NCI-H774 (cell line): ENCODE measurements around the gene ZRSR2.
"Not testable (repeated sequence)": the region's sequence is repeated elsewhere in the genome, so short reads cannot be mapped to it uniquely, and the experiment has no call there.

Experiments
- DNase-seq: peaks from one replicate; lab custom pipeline; 2025; lab: John Stamatoyannopoulos, UW

Gene ZRSR2

GRCh38 chrX:15804563-15804962 is 14.3 kb downstream of the ZRSR2 start:
- no peak for DNase-seq

DNA sequence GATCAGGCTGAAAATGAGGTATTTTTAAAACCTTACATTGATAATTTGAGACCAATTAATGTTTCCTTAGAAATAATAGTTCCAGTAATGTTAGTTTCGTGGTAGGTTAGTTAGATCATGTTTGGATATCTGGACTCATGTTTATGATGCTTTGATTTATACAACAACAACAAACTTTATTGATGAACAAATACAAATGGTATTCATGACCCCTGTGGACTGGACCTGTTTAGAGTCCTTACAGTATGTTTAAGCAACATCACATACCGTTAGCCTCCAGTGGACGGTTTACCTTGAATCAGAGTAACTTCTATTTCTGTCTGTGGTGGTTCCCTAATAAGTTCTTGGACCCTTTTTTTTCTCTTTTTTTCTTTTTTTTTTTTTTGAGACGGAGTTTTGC is 18.0 kb downstream of the ZRSR2 start:
- no peak for DNase-seq

GRCh38 chrX:15812192-15812938 is 22.1 kb downstream of the ZRSR2 start:
- DNase-seq: no peak

DNA sequence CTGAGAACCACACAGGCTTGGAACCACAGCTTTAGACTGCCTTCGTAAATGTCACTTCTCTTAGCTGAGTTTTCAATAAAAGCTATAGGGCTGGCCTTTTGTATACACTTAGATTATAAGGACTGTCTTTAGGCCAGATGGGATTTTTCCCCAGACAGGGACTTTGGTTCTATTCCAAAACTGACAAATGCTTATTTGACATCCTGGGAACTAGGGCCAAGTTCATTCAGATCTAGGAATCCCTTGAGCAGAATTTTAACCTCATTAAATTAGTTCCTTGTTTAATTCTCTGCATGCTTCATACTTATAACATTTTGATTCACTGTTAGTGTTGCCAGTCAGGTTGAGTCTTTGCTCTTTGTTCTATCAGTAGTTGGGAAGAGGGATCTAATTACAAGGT is 23.1 kb downstream of the ZRSR2 start:
- no peak for DNase-seq

DNA sequence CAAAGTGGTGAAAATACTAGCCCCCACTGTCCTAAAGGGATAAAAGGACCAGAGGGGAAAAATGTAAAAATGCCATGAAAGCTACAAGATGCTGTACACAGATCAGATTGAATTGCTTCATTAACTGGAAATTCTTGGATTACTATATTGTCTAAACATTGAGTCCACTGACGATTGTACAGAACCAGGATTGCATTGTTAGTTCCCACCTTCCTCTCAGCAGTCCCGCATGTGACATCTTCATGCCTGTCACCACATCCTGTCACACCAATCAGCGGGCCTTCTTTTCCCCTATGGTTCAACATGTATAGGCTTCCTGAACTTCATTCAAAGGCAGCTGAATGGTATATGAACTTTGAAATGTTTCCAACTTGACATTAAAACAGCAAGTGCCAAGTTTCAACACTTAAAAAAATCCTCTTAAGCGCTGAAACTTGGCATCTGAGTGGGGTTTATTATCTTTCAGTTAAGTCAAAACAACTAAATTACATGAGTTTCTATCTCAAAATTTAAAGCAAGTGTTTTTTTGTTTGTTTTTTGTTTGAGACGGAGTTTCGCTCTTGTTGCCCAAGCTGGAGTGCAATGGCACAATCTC is 24.6 kb downstream of the ZRSR2 start:
- no peak for DNase-seq

DNA sequence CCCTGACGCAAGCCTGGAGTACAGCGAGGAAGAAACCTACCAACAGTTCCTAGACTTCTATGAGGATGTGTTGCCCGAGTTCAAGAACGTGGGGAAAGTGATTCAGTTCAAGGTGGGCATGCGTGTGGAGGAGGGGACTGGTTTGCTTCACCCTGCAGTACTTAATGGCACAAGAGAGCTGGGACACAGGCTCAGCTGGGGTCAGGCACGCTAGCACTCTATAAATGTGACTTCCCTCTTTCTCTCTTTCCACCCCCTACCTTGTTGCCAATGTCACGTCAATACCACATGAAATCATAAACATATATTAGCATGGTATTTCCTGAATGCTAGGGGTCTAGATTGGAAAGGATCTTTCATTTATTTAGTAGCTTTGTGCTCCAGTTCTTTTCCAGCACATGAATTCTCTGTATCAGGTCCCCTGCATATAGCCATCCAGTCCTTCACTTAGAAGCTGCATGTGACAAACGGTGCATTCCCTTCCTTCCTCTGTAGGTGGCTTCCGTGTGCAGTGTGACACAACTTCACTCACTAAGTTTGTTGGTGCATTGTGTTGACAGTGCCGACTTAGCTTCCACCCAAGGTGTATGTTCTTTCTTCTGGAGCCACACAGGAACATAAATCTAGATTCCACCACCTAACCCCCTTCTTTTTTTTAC is 25.6 kb downstream of the ZRSR2 start:
- no peak for DNase-seq

GRCh38 chrX:15816438-15816809 is 26.1 kb downstream of the ZRSR2 start:
- no peak for DNase-seq

DNA sequence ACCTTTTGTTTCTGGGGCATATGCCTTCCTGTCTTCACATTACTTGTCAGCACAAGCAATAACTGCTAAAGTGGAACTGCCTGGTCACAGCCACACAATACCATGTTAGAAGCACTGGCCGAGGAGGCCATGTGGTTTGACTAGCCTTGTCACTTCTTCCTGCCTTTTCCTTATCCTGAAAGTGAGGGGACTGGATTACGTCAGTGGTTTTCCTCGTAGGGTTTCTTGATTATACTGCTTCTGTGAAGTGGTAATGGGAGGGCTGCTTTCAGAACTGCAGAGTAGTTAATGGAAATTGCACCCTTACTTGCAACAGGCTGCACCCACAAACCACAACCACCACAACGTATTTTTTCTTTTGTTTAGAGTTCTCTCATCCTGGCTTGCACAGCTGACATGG is 26.6 kb downstream of the ZRSR2 start:
- DNase-seq: no peak

- no peak for DNase-seq
Measured at GRCh38 chrX:15820106-15821073, 30.1 kb downstream of the ZRSR2 start.

- DNase-seq: no peak
Measured at GRCh38 chrX:15822922-15823321, 32.6 kb downstream of the ZRSR2 start.

DNA sequence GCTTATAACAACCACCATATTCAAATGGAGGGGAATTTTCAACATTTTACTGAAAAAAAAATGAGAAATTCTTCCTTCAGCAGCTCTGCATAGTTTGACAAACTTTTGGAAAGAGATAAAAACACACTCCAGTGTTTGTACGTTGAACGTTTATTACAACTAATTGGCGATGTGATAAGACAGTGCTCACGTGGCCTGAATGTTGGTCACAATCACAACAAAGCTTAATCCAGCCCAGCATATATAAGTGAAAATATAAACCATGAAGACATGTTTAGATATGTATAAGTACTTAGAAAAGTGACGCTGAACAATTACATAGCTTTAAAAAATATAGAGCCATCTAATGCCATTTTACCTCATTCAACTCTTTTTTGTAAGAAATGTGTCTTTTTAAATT is 35.7 kb downstream of the ZRSR2 start:
- DNase-seq: no peak

DNA sequence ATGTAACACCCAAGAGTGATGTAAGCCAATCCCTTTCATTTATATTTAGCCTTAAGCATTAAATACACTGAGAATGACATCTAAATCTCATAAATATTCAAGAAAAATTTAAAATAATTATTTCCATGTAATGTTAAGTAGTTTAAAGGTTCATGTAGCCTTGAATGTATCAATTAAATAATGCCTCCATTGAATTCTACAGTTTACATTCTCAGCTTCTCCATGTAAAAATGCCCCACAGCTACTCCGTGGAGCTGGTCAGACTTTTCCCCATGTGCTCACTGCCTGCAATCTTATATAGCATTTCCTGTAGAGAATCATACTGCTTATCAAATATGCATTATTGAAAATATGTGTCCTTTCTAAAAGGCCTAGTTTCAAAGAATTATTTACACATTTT is 38.9 kb downstream of the ZRSR2 start:
- no peak for DNase-seq

DNA sequence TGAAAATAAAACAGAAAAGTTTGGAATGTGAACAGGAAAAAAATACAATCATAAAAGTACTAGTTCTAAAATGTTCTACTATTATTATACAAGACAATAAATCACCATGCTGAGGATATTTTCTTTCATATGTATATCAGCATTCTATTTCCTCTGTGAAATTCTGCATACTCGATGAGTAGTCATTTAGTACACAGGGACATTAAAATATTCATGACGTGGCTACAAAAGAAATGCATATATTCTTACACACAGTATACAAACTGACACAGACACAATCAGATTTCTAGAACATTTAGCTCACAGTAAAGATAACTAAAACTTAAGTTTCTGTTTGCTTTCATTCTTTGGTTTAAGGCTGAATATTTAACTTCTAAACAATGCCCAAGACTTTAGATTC is 41.1 kb downstream of the ZRSR2 start:
- DNase-seq: not testable (repeated sequence)

- DNase-seq: no peak
Measured at GRCh38 chrX:15834053-15834452, 43.8 kb downstream of the ZRSR2 start.

DNA sequence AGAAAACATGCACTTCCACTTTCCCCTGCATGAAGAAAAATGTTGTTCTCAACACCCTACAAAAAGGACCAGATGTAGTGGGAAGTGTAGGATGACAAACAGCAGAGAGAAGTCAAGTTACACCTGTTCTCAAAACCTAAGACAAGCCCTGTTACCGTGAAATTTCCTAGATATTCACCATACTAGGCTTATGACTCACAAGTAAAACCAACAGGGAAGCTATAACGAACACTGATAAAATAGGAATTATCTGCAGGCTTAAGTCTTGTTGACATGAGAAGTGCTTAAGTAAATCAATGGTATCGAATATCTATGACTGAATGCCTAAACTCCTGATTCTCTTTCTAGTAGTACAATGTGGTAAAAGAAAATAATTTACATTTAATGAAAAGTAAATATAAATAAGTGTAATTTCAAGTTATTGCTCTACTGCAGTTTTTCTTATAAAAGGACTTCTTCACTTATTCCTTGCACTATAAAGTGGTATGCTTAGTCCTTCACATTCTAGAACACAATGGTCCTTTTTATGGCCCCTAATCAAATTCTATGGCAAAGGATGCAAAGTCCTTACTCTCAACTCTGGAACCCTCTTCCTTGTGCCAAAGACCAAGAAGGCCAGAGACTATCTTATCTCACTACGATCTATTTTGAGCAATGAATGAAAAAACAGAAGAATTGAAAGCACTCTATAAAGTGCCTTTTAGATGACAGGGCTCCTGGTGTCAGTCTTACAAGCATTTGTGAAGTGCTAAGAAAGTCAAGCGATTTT is 44.7 kb downstream of the ZRSR2 start:
- DNase-seq: no peak

DNA sequence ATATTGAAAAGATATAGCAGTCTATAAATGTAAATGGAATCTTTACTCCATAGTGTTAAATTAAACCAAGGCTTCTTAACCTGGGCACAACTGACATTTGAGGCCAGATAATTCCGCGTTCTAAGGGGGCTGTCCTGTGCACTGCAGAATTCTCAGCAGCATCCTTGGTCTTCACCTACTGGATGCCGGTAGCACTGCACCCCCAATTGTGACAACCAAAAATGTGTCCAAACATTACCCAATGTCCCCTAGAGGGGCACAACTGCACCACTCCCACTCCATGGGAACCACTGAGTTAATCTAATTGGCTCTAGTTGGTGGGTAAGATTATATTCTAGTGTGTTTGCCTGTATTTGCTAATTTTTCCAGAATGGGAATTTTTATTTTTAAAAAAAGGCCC is 47.7 kb downstream of the ZRSR2 start:
- no peak for DNase-seq

DNA sequence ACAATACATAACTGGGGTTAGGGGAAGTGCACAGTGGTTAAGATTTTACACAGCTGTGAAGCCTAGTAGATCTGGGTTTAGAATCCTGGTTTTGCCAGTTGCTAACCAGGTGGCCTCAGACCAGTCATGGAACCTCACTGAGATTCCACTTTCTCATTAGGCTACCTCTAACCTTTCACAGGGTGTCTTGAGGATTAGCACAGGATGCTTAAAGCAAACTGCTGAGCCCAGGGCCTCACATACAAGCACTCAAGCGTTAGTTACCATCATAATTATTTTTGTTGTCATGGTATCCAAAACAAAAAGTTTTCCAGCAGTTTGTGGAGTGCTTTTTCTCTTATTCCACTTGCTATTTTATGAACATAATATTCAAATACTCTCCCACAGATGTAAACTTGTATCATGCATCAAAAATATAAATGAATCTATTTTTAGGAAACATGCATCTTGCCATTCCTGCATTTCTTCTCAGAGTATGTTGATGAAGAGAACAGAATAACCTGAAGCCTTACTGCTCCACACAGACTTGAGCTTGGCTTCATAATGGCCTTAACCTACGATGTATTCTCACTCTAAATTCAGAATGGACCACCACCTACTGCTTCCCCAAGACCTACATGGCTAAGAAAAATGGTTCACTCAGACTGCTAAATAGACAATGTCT is 51.7 kb downstream of the ZRSR2 start:
- no peak for DNase-seq

DNA sequence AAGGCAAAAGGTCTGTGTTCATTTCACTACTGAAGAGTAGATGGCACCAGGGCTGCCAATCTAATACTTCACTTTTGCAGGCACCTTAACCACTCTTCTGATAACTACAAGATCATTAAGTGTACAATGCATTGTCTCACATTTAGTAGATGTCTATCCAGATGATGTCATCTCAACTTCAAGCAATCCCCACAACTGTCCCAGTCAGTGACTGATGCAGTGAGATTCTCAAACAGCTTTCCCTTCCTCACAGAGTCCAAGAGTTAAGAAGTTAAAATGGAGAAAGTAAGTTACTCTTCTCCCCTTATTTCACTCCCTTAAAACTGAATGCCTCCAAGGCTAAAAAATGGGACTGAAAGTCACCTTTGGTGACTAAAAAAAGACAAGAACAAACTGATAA is 53.7 kb downstream of the ZRSR2 start:
- no peak for DNase-seq

DNA sequence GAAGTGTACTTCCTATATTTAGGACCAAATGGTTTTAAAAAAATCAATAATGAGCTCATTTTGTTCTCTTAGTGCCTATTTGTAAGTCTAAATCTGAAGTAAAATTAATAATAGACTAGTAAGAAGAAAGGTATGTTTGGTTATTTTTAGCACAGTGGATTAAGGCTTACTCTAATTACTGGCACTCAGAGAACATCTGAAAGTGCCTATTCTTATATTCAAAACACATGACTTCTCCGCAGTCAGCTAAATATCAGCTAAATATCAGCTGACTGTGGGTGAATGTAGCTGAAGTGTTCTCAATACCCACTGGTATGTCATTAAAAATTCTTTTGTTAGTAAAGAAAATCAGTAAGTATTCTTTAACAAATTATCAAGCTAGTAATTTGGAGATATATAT is 58.3 kb downstream of the ZRSR2 start:
- no peak for DNase-seq

GRCh38 chrX:15849555-15849954 is 59.3 kb downstream of the ZRSR2 start:
- no peak for DNase-seq

DNA sequence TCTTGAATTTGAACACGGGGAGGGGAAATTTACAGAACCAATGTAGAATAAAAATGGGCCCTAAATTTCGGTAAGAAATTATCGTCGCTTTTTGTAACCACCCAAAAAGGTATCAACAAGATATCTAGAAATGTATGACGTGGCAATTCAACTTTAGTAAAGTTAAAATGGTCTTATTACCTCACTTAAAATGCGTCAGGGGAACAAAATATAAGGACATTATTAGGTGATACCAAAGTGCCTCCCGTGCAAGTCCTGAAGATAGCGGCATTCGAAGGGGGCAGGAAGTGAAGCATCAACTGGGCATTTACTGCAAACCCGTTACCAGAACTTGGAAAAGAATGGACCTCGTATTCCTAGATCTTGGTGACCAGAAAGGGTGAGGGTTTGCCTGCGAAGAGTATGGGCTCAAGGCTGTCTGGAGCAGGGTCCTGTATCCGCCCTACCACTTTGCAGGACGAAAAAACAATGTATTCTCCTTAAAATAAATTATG is 63.3 kb downstream of the ZRSR2 start:
- no peak for DNase-seq
